Mucosa of gallbladder (tissue), 1 donor: ENCODE results near the gene FH. TPM values are rescaled to one million over a fixed set of nuclear protein-coding genes. Genes with fewer than 3 reads are reported as not detected.

Source experiments
- DNase-seq: peaks from one replicate; pipeline ENCODE4 v3.0.0-alpha.2; 2020; ENCODE audit warnings: low spot score
- total RNA-seq: library from RNA; stranded (reverse); gene quantifications from one replicate; pipeline ENCODE4 v1.2.1, GENCODE V29; 2021
- donor health status: DM: no; HTN: no; CAD: no.

Gene FH
- total RNA-seq, 1 donor from 2014 or later, result 44.0 TPM

DNA sequence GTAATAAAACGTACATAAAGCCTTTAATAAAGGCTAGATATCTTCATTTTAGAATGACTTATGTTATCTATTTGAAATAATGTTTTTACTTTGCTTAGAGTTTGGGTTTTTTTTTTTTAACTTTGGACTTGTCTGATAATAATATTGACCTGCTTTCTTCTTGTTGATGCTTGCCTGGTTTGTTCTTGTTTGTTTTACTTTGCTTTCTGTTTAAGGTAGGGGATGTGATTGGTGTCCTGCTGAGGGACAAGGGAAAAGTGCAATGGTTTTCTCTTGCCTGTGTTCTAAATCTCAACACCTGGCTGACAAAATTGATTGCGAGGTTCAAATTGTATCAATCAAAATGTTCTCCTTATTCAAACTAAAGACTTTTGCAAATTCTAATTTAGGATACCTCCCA lies 2.2 kb upstream of the FH start:
- no peak for DNase-seq

DNA sequence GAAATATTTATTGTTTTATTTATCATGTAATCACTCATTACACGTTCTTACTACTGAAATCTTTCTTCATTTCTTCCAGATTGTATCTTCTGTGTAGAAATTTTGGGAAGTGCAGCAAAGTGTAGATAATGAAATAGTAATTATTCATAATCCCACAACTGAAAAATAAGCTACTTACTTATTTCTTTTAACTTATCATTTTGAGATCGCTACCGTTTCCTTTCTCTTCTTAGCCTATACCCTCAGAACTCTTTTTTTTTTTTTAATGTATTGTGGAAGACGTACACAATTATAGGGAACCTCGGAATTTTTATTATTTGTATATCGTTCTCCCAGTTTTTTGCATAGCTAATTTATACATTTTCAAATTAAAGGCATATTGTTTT lies 518 bp upstream of the FH start:
- no peak for DNase-seq

DNA sequence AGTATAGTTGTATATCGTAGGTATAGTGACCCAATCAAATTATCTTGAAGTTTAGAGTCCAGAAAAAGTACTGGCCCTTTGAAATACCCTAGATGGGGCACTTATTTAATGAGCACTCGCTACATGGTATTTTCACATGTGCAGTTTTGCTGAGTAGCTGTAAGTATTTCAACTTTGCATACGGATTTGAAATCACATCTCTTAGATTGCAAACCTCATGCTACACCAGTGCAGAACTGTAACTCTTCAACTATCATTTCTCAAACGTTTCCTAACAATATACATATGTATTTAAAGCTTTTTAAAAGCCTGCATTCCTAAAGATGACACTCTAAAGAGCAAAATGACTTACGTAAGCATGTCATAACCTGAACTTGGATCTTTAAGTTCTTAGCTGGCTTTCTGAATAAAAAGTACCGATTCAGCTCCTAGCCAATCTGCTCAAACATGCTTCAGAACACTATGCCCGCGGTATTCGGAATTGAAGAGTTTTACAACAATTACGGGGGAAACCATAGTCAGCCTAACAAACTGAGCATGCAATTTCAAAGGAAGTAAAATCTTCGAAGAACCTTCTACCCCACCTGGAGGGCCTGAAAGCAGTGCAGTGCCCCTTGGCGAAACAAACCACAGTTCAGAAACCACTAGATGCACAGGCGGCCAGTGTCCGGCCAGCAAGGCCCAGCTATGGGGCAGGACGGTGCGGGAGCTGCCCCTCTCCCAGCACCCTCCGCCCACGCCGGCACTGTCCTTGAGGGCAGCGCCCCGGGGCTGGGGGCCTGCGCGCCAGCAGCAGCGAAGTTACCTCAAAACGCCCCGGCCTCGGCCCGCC lies 863 bp downstream of the FH start:
- no peak for DNase-seq

DNA sequence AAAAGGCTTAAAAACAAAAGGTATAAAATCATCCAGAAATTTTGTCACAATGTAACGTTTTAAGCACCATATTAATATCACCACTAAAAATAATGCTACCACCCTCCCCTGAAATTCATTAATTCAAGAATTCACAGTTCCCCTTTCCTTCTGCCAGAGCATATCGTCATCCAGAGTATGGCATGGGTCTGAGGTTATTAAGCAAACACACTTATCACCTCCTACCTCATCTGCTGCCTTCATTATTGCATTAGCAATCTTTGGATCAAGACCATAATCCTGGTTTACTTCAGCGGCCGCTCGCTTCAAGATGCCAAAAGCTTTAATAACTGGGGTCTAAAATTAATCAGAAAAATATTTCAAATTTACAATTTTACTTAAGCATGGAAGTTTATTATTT lies 6.2 kb downstream of the FH start:
- no peak for DNase-seq

DNA sequence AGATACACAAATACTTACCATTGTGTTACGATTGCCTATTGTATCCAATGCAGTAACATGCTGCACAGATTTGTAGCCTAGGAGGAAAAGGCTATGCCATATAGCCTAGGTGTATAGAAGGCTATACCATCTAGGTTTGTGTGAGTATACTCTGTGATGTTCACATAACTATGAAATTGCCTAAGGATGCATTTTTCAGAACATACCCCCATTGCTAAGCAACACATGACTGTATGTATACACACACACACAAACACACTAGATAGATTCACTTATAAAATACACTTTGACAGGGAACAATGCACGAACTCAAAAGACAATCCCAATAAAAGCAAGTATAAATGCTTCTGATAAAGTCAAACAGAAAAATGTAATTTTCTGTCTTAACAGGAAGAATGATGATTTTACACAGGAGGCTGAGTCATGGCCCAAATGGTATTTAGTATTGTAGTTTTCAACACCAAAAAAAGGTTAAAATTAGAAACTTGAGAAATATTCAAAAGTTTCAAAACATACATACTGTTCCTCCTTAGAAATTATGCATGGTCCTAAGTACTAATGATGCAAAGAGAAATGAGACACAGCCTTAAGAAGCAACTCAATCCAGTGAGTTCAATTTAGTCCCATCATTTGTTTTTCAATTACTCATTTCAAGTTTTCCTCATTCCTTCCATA lies 12.2 kb downstream of the FH start:
- no peak for DNase-seq

DNA sequence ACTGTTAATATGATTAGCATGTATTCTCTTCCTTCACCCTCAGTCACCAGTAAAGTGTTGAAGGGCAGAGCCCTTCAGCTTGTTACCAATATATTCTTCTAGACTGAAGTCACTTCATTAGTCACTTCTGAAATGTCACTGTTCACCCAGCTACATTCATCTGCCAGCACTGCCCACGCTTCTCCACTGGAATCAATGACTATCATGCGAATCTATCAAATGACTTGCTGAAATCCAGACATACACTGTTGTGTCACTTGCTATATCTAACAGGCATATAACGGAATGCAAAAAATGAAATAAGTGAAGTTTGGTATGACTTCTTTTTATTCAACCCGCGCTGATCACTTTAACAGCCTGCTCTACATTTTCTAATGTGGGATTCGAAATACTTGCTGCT lies 16.1 kb downstream of the FH start:
- no peak for DNase-seq

DNA sequence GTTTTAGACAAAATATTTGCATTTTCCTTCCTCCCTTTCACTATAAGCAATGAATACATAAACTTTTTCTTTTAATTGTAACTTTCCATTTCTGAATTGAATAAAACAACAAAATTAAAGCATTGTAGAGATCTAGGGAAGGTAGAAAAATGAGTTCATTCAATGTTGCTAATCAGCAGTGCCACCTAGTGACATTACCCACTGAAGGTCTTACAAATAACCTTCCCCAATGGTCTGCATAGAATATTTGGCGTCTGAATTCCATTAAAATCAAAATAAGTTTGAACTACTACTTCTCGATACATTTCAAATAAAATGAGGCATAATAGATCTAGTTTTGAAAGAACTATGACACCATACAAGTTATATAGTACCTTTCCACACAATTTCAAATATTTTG lies 19.6 kb downstream of the FH start:
- no peak for DNase-seq

DNA sequence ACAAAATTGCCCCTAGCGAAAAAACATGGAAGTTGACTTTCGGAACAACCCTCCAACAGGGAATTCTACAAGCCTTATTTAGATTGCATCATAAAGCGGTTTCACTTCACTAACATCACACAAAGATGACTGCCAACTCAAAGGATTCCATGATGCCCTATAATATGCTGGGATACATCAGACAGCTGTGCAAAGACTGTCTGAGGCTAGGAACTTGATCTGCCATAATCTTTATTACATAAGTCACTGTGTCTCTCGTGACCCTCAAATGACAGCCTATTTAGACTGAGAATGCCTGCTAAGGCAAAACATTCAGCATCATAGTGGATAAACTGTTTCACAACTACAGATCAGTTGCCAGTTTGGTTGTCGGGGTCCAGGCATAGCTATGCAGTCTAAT lies 23.8 kb downstream of the FH start:
- no peak for DNase-seq

DNA sequence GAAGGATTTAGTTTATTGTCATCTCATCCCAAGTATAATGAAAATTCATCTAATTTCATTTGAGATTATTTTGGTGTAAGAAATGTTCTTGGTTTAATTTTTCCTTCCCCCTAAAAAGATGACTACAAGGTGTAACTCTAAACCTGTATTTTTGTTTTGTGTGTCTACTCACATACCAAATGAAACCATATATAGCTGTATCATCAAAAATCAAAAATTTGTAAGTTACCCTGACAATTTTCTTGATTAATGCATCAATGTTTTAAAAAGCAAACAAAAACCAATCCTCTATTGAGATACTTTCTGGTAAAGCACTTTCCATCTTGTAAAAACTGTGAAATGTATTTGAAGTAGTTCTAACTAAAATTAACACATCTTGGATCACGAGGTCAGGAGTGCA lies 30.8 kb downstream of the FH start:
- DNase-seq, result no peak

DNA sequence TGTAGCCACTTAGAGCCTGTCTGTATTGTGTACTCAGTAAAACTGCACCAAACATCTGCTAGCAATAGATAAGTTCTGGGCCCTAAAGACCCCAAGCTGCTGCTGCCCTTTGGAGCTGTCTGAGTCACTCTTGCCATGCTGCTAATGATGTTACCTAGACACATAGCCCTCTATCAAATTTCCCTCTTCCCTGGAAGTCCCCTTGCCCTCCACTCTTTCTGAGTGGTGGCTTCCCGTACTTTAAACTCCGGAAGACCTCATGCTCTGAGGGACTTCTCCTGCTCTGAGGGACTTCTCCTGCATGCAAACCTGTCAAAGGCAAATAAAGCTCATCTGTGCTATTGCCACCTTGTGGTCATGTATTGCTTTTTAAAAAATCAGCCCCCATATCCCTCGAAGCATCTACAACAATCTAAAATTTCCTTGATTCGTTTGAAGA lies 34.0 kb downstream of the FH start:
- no peak for DNase-seq

DNA sequence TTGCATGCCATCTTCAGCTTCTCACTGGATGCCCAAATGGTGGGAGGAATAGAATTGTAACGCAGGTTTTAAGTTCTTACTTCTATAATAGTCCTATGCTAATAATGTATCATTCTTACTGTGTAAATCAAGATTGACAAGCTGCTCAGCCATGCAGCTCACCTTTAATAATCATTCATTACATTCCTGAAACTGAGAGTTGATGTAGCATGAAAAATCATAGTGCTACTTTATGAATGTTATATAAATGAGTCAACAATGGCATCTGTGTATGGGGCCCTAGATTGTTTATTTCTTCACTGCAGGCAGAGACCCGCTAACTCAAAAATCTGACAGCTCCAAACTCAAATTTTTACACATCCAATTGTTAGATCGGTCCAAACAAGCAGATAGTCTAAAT lies 34.4 kb downstream of the FH start:
- DNase-seq, result no peak

DNA sequence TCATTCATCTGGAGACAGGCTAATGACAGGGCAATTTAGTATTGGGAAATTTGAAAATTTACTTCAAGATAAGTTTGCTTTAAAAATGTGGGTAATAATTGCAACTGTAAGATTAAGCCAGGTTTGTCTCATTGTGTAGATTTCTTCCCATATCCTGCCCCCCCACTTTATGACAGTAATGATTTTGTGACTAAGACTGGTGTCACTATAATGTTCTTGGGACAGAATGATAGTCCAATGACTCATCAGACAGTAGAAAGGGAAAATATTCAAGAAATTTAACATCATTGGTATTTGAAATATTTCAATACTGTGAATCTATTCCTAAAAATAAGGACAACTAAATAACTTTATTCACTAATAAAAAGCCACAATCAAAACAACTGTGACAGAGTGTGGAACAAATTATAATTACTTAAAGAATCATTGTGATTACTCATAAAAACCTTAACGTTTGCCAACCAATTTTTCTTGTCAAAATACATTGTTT lies 36.7 kb downstream of the FH start:
- no peak for DNase-seq

DNA sequence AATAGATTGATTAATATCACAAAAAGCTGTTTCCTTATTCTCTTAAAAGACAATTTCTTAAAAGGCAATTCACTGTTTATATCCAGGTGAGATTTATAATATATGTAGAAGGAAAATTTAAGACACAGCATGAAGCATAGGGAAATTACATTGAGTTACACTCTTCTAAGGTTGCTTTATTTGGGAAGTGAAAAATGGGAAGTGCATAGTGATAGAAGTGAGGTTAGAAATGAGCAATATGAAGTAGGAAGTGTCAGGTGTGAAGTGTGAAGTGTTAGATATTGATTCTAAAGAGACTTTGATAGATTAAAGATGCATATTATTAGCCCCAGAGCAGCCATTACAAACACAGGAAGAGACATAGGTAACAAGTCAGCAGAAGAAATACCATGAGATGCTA lies 40.3 kb downstream of the FH start:
- no peak for DNase-seq

DNA sequence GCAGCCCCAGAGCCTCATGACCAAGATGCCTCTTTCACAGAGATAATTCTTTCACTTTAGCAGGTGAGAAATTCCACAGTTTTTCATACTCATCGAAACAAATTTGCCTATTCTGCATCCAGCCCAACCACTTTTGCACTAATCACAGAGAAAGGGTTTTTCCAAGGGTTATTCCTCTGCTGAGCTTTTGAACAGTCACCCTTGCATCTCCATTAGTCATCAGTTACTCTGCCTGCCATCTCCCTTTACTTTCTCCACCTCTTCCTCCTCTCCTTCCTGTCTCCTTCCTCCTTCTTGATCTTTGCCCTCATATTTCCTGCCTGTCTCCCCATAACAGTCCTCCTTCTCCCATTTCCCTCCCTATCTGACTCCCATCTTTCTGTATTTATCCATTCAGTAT lies 43.9 kb downstream of the FH start:
- DNase-seq, result no peak

DNA sequence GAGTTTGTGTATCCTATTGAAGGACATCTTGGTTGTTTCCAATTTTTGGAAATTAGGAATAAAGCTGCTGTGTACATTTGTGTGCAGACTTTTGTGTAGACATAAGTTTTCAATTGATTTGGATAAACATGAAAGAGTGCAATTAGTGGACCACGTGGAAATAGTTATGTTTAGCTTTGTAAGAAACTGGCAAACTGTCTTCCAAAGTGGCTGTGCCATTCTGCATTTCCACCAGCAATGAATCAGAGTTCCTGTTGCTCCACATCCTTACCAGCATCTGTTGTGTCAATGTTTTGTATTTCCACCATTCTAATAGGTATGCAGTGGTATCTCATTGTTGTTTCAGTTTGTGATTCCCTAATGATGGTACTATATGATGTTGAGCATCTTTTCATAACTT lies 46.5 kb downstream of the FH start:
- no peak for DNase-seq

DNA sequence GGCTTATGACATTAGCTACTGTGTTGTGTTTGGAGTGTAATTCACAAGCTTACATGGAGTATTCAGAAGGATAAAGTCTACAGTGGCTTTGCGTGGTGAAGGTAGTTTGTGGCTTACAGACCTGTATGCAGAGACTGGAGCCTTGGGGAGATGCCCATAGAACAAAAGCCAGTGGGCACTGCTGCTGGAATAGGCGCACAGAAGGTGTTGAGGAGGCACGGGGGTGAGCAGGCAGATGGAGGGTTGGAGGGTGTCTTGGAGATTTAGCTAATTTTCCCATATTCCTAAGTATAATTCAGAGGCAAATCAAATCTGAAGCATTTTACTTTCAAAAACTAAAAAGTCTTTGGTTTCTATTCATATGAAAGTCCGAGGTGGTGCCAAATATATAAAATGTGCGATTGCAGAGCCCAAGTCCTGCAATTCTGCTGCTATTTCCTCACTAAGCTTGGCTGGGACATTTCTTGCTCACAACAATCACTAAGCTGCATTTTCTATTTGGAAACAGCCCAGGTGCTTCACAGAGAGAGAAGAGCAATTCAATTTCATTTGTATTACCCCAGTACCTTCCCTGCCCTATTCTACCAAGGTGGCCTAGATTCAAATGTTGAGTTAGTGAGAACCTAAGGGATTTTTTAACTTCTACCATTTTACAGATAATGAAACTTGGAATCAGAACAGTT lies 48.5 kb downstream of the FH start:
- DNase-seq, result no peak

DNA sequence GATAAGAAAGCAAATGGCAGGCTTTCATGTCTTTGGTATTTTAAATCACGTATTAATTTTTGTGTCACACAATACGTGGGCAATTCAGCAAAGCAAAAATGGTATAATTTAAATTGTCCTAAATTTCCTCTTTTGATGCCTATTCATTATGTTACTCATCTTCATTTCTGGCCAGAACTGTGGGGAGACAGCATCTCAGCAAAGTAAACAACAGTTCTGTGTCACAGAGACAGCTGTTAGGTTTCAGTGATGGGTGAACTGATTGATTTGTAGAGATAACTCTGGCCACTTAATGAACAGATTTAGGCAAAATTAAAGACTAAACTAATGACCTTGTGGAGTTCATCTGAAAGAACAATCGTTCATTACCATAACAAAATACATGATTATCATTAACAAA lies 49.2 kb downstream of the FH start:
- no peak for DNase-seq

DNA sequence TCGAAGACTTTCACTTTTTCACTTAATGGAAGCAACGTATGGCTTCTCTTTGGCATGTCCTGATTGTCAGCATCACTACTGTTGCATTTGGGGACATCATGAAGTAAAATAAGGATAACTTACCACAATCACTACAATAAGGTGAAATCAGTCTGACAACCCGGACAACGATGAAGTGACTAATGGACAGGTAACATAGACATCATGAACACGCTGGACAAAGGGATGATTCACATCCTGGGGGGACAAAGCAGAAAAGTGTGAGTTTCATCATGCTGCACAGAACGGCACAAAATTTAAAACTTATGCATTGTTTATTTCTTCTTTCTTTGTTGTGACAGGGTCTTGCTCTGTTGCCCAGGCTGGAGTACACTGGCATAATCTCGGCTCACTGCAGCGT lies 53.9 kb downstream of the FH start:
- no peak for DNase-seq

DNA sequence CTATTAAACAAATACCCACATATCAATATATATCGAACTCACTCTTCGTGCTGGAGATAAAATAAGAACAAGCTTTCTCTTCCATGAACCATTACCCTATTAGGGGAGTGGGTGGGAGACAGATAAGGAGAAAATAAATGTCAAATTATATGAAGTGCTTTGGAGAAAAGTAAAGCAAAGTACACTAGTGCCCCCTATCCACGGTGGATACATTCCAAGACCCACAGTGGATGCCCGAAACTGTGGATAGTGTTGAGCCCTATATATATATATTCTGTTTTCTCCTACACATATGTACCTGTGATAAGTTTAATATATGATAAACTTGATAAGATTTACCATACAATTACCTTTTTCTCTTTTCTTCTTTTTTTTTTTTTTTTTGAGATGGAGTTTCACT lies 54.6 kb downstream of the FH start:
- no peak for DNase-seq

DNA sequence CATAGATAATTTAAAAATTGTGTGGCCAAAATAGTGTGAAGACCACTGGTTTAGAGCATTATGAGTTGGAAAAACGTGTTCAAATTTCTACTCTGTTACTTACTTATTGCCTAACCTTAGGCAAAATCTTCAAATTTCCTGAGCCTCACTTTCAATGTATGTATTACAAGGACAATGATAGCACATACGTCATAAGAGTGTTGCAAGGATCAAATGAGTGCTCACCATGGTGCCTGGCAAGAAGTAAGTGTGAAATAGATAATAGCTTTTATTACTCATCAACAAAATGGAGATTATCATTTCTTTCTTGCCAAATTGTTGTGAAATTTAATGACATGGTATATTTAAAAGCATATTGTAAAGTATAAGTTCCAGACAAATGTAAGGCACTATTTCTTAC lies 57.2 kb downstream of the FH start:
- DNase-seq, result no peak

DNA sequence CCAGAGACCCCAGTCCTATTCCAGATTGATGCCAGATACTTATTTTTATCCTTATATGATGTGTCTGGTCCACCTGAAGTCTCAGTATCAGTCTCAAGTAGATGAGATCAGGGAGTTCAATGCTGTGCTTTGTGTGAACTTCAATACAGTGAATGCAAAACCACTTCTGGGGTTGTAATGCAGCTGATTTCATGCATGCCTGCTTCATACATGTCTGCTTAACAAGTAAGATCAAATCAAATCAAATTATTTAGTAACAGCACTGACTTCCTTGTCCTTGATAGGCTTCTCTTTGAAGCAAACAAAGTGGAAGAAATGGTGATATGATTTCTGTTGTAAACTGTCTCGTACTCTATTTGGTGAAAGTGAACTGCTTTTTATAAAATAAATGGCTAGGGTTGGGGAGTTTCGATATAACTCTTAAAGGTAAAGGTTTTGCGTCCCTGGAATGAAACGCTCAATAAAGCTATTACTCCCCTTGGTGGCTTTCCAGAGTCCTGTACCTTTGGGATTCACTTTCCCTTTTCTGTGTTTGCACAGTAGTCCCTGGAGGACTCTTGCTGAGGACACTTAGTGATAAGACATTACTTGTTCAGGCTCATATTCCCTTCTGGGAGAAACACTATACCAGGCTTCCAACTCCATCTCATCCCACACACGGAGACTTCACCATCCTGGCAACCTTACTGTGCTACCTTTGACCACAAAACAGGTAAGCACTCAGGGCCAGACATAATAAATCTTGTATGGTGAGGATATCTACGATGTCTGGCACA lies 59.3 kb downstream of the FH start:
- DNase-seq, result no peak

DNA sequence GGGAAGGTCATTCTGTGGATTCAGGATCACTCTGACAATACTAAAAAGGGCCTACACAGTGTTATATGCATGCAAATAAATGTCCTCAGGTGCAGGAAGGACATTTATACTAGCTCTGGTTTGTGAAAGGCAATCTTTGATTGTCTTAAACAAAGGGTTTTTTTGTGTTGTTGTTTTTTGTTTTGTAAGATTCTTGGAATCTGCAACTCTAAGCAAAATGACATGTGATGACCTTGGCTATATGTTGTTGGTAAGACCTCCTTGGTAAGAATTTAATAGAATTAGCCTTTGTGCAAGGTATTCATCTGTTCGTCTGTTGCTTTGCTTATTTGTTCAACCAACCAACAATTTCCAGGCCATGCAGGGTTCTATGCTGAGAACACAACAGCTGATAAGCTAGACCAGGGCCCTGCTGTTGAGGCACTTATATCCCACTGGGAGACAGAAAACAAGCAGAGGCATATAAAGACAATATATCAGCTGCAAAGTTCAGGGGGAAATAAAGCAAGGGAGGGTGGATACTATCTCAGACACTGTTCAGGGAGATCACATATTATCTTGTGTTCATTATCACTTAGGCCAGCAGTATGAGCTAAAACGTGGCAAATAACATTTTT lies 60.3 kb downstream of the FH start:
- DNase-seq, result no peak
